A172 (cell line): ENCODE data around the gene MYNN. TPM values are rescaled to one million over a fixed set of nuclear protein-coding genes. Genes with fewer than 3 reads are reported as not detected.

Experiments used
- DNase-seq: peaks from one replicate; pipeline ENCODE4 v3.0.0-alpha.2; 2015; ENCODE audit warnings: low spot score
- total RNA-seq: library from RNA; depleted of rRNA; stranded (reverse); fragments of >200 nt; shearing (Covaris generic); gene quantifications from 2 replicates; pipeline ENCODE4 v1.2.3, GENCODE V29; 2014; rRNA removed

The MYNN gene
- total RNA-seq, 1 experiment from 2014 or later = 30.9 TPM

- DNase-seq = no peak
Measured at GRCh38 chr3:169827712-169828111, 54.5 kb downstream of the MYNN start.

GRCh38 chr3:169835533-169835932 is 62.3 kb downstream of the MYNN start:
- no peak for DNase-seq

DNA sequence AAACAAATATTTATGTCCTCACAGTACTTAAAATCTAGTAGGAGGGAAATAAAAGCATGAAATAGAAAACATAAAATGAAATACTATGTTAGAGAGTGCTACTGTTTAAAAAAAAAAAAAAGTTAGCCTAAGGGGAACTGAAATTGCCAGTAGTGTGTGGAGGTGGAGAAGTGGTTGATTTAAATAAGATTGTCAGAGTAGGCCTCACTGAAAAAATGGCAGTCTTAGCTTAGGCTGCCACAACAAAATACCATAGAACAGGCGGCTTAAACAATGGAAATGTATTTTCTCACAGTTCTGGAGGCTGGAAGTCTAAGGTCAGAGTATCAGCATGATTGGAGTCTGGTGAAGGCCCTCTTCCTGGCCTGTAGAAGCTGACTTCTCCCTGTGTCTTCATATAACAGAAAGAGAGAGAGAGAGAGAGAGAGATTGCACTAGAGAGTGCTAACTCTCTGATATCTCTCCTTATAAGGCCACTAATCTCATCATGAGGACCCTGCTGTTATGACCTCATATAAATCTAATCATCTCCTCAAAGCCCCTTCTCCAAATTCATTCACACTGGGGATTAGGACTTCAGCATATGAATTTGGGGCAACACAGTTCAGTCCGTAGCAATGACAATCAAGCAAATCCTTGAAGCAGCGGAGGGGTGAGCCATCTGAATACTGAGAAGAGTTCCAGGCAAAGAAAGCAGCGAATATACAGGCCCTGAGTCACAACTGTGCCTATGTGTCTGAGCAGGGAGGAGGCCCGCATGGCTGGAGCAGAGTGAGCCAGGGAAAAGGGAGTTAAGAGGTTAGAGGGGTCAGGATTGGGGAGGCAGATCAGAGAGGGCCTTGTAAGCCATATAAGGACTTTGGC is 63.1 kb downstream of the MYNN start:
- no peak for DNase-seq

- DNase-seq = no peak
Measured at GRCh38 chr3:169836942-169837275, 63.7 kb downstream of the MYNN start.

DNA sequence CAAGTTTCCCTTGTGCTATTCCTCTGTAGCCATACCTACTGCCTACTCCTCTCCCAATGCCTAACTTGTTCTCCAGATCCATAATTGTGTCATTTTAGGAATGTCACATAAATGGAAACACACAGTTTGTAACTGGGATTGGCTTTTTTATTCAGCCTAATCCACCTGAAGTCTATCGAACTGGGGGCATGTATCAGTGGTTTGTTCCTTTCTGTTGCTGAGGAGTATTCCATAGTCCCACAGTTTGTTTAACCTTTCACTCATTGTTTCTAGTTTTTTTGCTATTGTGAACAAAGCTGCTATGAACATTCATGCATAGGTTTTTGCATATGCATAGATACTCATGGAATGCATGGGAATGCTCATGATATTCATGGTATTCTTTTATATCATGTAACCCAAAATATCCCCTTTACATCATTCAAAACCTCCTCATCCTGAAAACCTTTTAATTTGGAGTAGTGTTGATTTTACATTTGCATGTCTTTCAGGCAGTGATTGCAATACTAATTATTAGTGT is 65.4 kb downstream of the MYNN start:
- DNase-seq = no peak

Other genes with a start within 250 kb of the MYNN start
- gene MECOM, start 109.7 kb upstream of the MYNN start, total RNA-seq = 8.0 and 19.1 TPM in 2 replicates
- 145 and 302 TPM in 2 replicates for gene TERC, start 8.3 kb upstream of the MYNN start, total RNA-seq
- gene ACTRT3, start 3.8 kb upstream of the MYNN start, total RNA-seq = 2.9 and 3.3 TPM in 2 replicates
- gene LRRIQ4, start 39.5 kb downstream of the MYNN start, total RNA-seq = not detected in 2 replicates
- gene LRRC34, start 39.5 kb downstream of the MYNN start, total RNA-seq = not detected in 2 replicates
- not detected in 2 replicates for gene LRRC31, start 96.5 kb downstream of the MYNN start, total RNA-seq
- gene SAMD7, start 138.2 kb downstream of the MYNN start, total RNA-seq = not detected in 2 replicates
- 34.8 and 37.2 TPM in 2 replicates for gene SEC62, start 193.4 kb downstream of the MYNN start, total RNA-seq